HG03575 (cell line): Measurements from ENCODE around the gene SCAF8.

Source experiments
- ATAC-seq: cut with Tn5 transposase; IDR thresholded peaks from one replicate; pipeline ENCODE4 v1.9.1; 2021; ENCODE audit not compliant: unreplicated experiment, insufficient number of reproducible peaks, low FRiP score; ENCODE audit errors: extremely low read depth

Gene SCAF8

DNA sequence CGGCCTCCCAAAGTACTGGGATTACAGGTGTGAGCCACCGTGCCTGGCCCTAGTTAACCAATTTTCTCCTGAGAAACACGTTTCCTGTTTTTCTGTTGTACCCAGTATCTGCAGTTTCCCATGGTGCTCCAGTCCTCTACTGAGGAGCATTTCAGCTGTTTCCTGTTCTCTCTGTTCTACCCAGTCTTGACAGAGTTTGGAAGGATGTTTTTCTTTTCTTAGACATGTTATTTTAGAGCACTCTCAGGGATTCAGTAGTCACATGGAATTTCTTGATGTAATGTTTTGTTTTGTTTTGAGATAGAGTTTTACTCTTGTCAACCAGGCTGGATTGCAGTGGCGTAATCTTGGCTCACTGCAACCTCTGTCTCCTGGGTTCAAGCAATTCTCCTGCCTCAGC is 132.1 kb downstream of the SCAF8 start:
- ATAC-seq = no peak

- ATAC-seq = no peak
Observed at GRCh38 chr6:154868143-154868594, 135.0 kb downstream of the SCAF8 start.

DNA sequence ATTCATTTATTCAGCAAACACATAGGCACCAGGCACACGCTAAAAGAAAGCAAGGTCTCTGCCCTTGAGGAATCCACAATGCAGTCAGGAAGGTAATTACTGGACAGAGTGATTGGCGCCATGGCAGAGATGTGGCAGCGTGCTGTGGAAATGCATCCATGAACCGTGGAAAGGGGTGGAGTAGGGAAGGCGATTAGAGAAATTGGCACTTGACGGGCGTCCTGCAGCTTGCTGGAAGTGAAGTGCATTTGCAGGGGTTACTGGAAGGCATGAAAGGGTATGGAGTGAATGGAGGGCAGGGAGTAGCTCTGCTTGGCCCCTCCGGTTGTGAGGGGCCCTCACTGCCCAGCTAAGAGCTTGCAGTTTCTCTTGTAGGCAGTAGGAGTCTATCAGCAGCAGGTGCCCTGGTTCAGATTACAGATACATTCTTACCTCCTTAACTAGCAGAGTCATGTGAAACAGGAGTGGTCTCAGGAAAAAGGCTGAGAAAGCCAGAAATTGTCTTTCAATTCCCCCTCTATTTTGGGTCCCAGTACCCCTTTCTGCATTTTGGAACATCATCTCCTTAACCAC is 139.4 kb downstream of the SCAF8 start:
- ATAC-seq = no peak

GRCh38 chr6:154873546-154873945 is 140.3 kb downstream of the SCAF8 start:
- ATAC-seq = no peak

- no peak for ATAC-seq
Observed at GRCh38 chr6:154874773-154875592, 141.8 kb downstream of the SCAF8 start.

DNA sequence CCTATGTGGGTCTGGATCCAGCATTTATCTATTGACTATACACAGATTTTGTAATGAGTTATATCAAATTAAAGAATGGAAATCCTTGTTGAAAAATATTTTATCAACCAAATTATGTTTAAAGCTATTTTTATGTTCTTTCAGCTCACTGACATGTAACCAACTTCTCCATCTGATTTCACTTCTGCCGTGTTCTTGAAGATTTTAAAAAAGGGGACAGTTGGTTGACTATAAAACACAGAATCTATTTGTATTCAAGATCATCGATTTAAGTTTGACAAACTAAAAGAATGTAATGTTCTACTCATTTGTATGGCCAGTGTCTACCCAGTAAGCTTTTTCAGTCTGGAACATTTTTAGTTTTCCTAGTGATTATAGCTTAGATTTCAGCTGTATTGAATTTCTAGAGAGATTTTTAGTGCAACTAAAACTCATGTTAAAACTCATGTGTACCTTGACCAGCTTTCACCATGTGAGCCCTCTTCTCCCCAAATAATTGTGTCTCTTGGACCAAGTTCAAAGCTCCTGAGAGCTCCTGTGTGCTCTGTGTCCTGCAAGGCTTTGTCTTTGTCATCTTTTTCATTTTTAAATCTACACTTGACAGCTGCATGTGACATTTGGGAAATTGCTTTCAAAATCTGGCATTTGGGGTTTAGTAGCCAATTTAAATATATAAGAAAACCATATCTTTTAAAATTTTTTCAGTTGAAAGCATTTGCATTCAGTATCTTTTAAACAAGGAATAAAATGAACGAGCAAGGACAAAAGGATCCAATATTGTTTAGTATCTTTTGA is 143.5 kb downstream of the SCAF8 start:
- ATAC-seq = no peak

DNA sequence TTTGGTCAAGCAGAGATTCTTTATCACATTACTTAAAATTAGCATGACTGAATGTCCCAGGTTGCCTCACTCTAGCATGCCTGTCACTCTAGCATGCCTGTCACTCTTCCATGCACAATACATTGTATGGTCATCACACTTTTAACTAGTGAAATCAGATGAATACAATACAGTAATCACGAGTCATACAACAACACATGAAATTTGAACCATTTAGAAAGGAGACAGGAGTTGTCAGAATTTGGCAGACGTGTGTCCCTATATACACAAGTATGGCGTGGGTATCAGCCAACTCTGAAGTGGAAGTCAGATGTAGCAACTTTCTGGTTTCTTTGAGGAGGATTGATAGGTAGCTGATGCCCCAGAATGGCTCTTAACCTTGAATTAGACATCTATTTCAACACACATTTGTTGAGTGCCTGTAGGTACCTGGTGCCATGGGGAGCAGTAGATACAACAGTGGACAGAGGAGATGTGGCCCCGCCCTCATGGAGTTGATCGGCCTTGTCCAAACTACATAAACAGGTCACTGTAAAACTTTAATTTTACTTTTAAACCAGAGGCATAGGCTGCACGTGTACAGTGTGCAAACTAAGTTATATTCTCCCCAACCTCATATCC is 145.8 kb downstream of the SCAF8 start:
- ATAC-seq = no peak

GRCh38 chr6:154882107-154882506 is 148.9 kb downstream of the SCAF8 start:
- no peak for ATAC-seq
